ENCODE data around the gene IL12RB2. TPM values are rescaled to one million over a fixed set of nuclear protein-coding genes. Genes with fewer than 3 reads are reported as not detected.

Gene IL12RB2
- total and polyA plus RNA-seq, 7 experiments from 2014 or later: 0.38 to 78.1 (median 0.88) TPM

DNA sequence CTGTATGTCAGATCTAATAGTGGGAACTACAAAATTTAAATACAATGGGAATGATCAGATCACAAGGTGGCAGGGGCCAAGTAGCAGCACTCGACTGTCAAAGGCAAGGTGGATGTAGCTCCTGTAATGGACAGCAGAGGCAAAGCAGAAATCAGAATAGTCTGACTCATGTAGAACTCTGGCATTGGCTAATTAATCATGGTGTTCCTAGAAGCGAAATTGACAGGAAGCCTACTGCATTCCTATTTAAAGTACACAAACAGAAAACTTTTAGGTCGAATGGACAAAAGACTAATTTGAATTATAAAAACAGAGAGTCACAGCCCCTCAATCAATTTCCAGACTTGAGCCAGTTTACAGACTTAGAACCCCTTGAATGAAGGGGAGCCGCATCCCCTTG, 17.4 kb upstream of the IL12RB2 start:
- no peak overlapping the region for H3K27ac Mint-ChIP-seq
- H3K36me3 Mint-ChIP-seq: peaks cover 0 to 41% (median 0%) of the 10 kb centered on the region in 5 donors
- H3K9me3 Mint-ChIP-seq: peaks cover 0 to 22% (median 0%) of the 10 kb centered on the region in 11 donors
- H3K4me1 ChIP-seq (ENCODE audit: control insufficient read depth in 2 of 2, insufficient read depth in 2 of 2, low read length in 2 of 2): no peaks in the 10 kb centered on the region
- H3K4me1 Mint-ChIP-seq: peaks cover 0 to 60% (median 0%) of the 10 kb centered on the region in 7 donors
- intact Hi-C loops (cut with micrococcal nuclease): no loop called here
- H3K27ac ChIP-seq (ENCODE audit: low read depth, low read length): no peak overlapping the region
- H3K9me3 ChIP-seq (ENCODE audit: control insufficient read depth in 2 of 3, low read length in 3 of 3): no peaks in the 10 kb centered on the region
- H3K27me3 Mint-ChIP-seq: peaks cover 0 to 13% (median 4%) of the 10 kb centered on the region in 5 donors
- ATAC-seq (no peak), DNase-seq (no peak)
- H3K4me3 Mint-ChIP-seq: no peak overlapping the region
- POLR2A ChIA-PET: no interaction called here
- CTCF ChIA-PET: no interaction called here
- no peak overlapping the region for H3K4me3 ChIP-seq (ENCODE audit: low read length)
- H3K27me3 ChIP-seq (ENCODE audit: control insufficient read depth in 2 of 2, insufficient read depth in 2 of 2, low read length in 2 of 2): no peaks in the 10 kb centered on the region
- no peaks in the 10 kb centered on the region for H3K36me3 ChIP-seq (ENCODE audit: control insufficient read depth in 2 of 3, insufficient read depth in 3 of 3, low read length in 3 of 3)

GRCh38 chr1:67294836-67295617, 12.6 kb upstream of the IL12RB2 start:
- DNase-seq: no peak
- Mint-ChIP-seq H3K9me3 (peaks cover 0 to 22% (median 0%) of the 10 kb centered on the region in 11 donors), H3K36me3 (peaks cover 0 to 27% (median 0%) of the 10 kb centered on the region in 5 donors), H3K27ac (peak overlapping the region in 1 of 9 donors; percentile 91), H3K4me1 (peaks cover 0 to 59% (median 0%) of the 10 kb centered on the region in 7 donors), H3K27me3 (peaks cover 0 to 28% (median 4%) of the 10 kb centered on the region in 5 donors), H3K4me3 (peak overlapping the region in 1 of 10 donors; percentile 79)
- Histone ChIP-seq H3K4me1 (ENCODE audit: control insufficient read depth in 2 of 2, insufficient read depth in 2 of 2, low read length in 2 of 2) (no peaks in the 10 kb centered on the region), H3K36me3 (ENCODE audit: control insufficient read depth in 2 of 3, insufficient read depth in 3 of 3, low read length in 3 of 3) (no peaks in the 10 kb centered on the region), H3K27ac (ENCODE audit: low read depth, low read length) (no peak overlapping the region), H3K9me3 (ENCODE audit: control insufficient read depth in 2 of 3, low read length in 3 of 3) (no peaks in the 10 kb centered on the region), H3K27me3 (ENCODE audit: control insufficient read depth in 2 of 2, insufficient read depth in 2 of 2, low read length in 2 of 2) (no peaks in the 10 kb centered on the region), H3K4me3 (ENCODE audit: low read length) (no peak overlapping the region)
- ChIA-PET POLR2A (no interaction called here), CTCF (no interaction called here)
- intact Hi-C loops (cut with micrococcal nuclease): loop anchor here in 1 of 2 donors (1.0 kb wide), 2 partner anchors 9 to 21 kb away; no protein-coding TSS in a partner anchor
- ATAC-seq: peak; percentile 49

- intact Hi-C loops (cut with micrococcal nuclease): no loop called here
- DNase-seq (no peak), ATAC-seq (no peak)
- Mint-ChIP-seq H3K4me1 (peaks cover 0 to 69% (median 0%) of the 10 kb centered on the region in 7 donors), H3K36me3 (peaks cover 0 to 2% (median 0%) of the 10 kb centered on the region in 5 donors), H3K9me3 (peaks cover 0 to 3% (median 0%) of the 10 kb centered on the region in 11 donors), H3K27ac (no peak overlapping the region), H3K27me3 (peaks cover 0 to 17% (median 9%) of the 10 kb centered on the region in 5 donors), H3K4me3 (no peak overlapping the region)
- H3K27me3 ChIP-seq (ENCODE audit: control insufficient read depth in 2 of 2, insufficient read depth in 2 of 2, low read length in 2 of 2): no peaks in the 10 kb centered on the region
- ChIA-PET POLR2A (interaction anchor here (0.6 kb wide), 1 partner anchor 37 kb away, joined by 4 read pairs; no protein-coding TSS in a partner anchor), CTCF (interaction anchor here (0.7 kb wide), 1 partner anchor 64 kb away, joined by 3 read pairs; no protein-coding TSS in a partner anchor)
- H3K36me3 ChIP-seq (ENCODE audit: control insufficient read depth in 2 of 3, insufficient read depth in 3 of 3, low read length in 3 of 3): no peaks in the 10 kb centered on the region
- H3K4me3 ChIP-seq (ENCODE audit: low read length): no peak overlapping the region
- H3K27ac ChIP-seq (ENCODE audit: low read depth, low read length): no peak overlapping the region
- H3K9me3 ChIP-seq (ENCODE audit: control insufficient read depth in 2 of 3, low read length in 3 of 3): no peaks in the 10 kb centered on the region
- no peaks in the 10 kb centered on the region for H3K4me1 ChIP-seq (ENCODE audit: control insufficient read depth in 2 of 2, insufficient read depth in 2 of 2, low read length in 2 of 2)
Observed at GRCh38 chr1:67298762-67299161, 8.9 kb upstream of the IL12RB2 start.

GRCh38 chr1:67299296-67299695, 8.4 kb upstream of the IL12RB2 start:
- no peak overlapping the region for H3K4me3 Mint-ChIP-seq
- H3K27me3 Mint-ChIP-seq: peaks cover 0 to 16% (median 8%) of the 10 kb centered on the region in 5 donors
- no peak overlapping the region for H3K27ac Mint-ChIP-seq
- no peaks in the 10 kb centered on the region for H3K36me3 ChIP-seq (ENCODE audit: control insufficient read depth in 2 of 3, insufficient read depth in 3 of 3, low read length in 3 of 3)
- DNase-seq: no peak
- H3K27me3 ChIP-seq (ENCODE audit: control insufficient read depth in 2 of 2, insufficient read depth in 2 of 2, low read length in 2 of 2): no peaks in the 10 kb centered on the region
- no peak for ATAC-seq
- ChIA-PET CTCF (no interaction called here), POLR2A (no interaction called here)
- H3K4me1 ChIP-seq (ENCODE audit: control insufficient read depth in 2 of 2, insufficient read depth in 2 of 2, low read length in 2 of 2): no peaks in the 10 kb centered on the region
- H3K36me3 Mint-ChIP-seq: peaks cover 0 to 2% (median 0%) of the 10 kb centered on the region in 5 donors
- H3K4me1 Mint-ChIP-seq: peaks cover 0 to 68% (median 0%) of the 10 kb centered on the region in 7 donors
- H3K4me3 ChIP-seq (ENCODE audit: low read length): no peak overlapping the region
- peaks cover 0 to 3% (median 0%) of the 10 kb centered on the region in 11 donors for H3K9me3 Mint-ChIP-seq
- H3K9me3 ChIP-seq (ENCODE audit: control insufficient read depth in 2 of 3, low read length in 3 of 3): no peaks in the 10 kb centered on the region
- intact Hi-C loops (cut with micrococcal nuclease): no loop called here
- H3K27ac ChIP-seq (ENCODE audit: low read depth, low read length): no peak overlapping the region

DNA sequence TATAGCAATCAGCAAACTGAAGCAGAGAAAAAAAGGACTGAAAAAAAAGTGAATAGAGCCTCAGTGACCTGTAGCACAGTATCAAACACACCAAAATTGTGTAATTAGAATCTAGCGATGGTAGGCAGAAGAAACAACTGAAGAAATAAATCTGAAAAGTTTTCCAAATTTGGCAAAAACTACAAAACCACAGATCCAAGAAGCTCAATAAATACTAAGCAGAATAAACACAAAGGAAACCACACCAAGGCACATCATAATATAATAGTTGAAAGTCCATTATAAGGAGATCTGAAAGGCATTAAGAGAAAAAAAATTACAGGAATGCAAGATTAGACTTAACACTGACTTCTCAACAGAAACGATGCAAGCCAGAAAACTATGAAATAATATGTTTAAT, 7.1 kb upstream of the IL12RB2 start:
- Mint-ChIP-seq H3K36me3 (no peaks in the 10 kb centered on the region), H3K4me1 (peaks cover 0 to 66% (median 0%) of the 10 kb centered on the region in 7 donors), H3K27ac (peak overlapping the region in 1 of 9 donors; percentile 5), H3K9me3 (peaks cover 0 to 3% (median 0%) of the 10 kb centered on the region in 11 donors), H3K4me3 (no peak overlapping the region), H3K27me3 (peaks cover 0 to 12% (median 8%) of the 10 kb centered on the region in 5 donors)
- Histone ChIP-seq H3K4me1 (ENCODE audit: control insufficient read depth in 2 of 2, insufficient read depth in 2 of 2, low read length in 2 of 2) (no peaks in the 10 kb centered on the region), H3K9me3 (ENCODE audit: control insufficient read depth in 2 of 3, low read length in 3 of 3) (no peaks in the 10 kb centered on the region), H3K27ac (ENCODE audit: low read depth, low read length) (no peak overlapping the region), H3K36me3 (ENCODE audit: control insufficient read depth in 2 of 3, insufficient read depth in 3 of 3, low read length in 3 of 3) (no peaks in the 10 kb centered on the region), H3K27me3 (ENCODE audit: control insufficient read depth in 2 of 2, insufficient read depth in 2 of 2, low read length in 2 of 2) (no peaks in the 10 kb centered on the region), H3K4me3 (ENCODE audit: low read length) (no peak overlapping the region)
- POLR2A ChIA-PET: no interaction called here
- intact Hi-C loops (cut with micrococcal nuclease): loop anchor here in 1 of 2 donors (10.0 kb wide), 2 partner anchors 246 to 966 kb away; partner anchors contain the start of gene SLC35D1
- CTCF ChIA-PET: no interaction called here
- ATAC-seq (no peak), DNase-seq (no peak)

DNA sequence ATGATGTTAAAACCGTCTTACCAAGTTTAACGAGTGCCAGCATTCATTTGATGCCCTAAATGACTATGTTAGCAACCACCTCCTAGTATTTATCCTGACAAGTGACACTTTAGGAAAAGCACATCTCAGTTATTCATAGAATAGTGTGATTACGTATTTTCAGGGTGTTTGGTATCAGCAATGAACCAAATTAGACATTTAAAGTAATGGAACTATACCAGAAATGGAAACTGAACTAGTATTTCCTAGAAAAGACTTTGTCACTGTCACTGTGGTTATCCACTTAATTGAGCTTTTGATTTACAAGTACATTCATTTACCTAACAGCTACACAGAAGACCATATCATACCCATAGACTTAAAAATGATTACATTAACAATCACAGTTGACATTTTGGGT, 3.6 kb upstream of the IL12RB2 start:
- Histone ChIP-seq H3K4me3 (ENCODE audit: low read length) (no peak overlapping the region), H3K9me3 (ENCODE audit: control insufficient read depth in 2 of 3, low read length in 3 of 3) (no peaks in the 10 kb centered on the region), H3K27me3 (ENCODE audit: control insufficient read depth in 2 of 2, insufficient read depth in 2 of 2, low read length in 2 of 2) (no peaks in the 10 kb centered on the region), H3K36me3 (ENCODE audit: control insufficient read depth in 2 of 3, insufficient read depth in 3 of 3, low read length in 3 of 3) (no peaks in the 10 kb centered on the region), H3K4me1 (ENCODE audit: control insufficient read depth in 2 of 2, insufficient read depth in 2 of 2, low read length in 2 of 2) (peaks cover 0 to 5% of the 10 kb centered on the region in 2 donors), H3K27ac (ENCODE audit: low read depth, low read length) (no peak overlapping the region)
- H3K4me3 Mint-ChIP-seq: peak overlapping the region in 1 of 10 donors; percentile 78
- peaks cover 0 to 2% (median 0%) of the 10 kb centered on the region in 11 donors for H3K9me3 Mint-ChIP-seq
- H3K36me3 Mint-ChIP-seq: peaks cover 0 to 4% (median 0%) of the 10 kb centered on the region in 5 donors
- peaks cover 0 to 20% (median 12%) of the 10 kb centered on the region in 5 donors for H3K27me3 Mint-ChIP-seq
- POLR2A ChIA-PET: no interaction called here
- DNase-seq: no peak
- H3K27ac Mint-ChIP-seq: peak overlapping the region in 1 of 9 donors; percentile 94
- CTCF ChIA-PET: no interaction called here
- no peak for ATAC-seq
- intact Hi-C loops (cut with micrococcal nuclease): loop anchor here in 1 of 2 donors (1.0 to 10.0 kb wide), 7 partner anchors 9 to 969 kb away; partner anchors contain the start of gene SLC35D1
- peaks cover 0 to 73% (median 9%) of the 10 kb centered on the region in 7 donors for H3K4me1 Mint-ChIP-seq

All from naive thymus-derived CD4-positive, alpha-beta T cell (primary cell).